GM19455 (cell line): Measurements from ENCODE around the gene PSD2.

Source experiments
- ATAC-seq: cut with Tn5 transposase; IDR thresholded peaks from one replicate; pipeline ENCODE4 v1.9.1; 2021; ENCODE audit not compliant: unreplicated experiment

The PSD2 gene

GRCh38 chr5:139810341-139811273 lies 15.0 kb downstream of the PSD2 start:
- ATAC-seq, result no peak

- no peak for ATAC-seq
Observed at GRCh38 chr5:139811274-139811607, 15.6 kb downstream of the PSD2 start.

- no peak for ATAC-seq
Observed at GRCh38 chr5:139812323-139812722, 16.7 kb downstream of the PSD2 start.

- ATAC-seq, result no peak
Observed at GRCh38 chr5:139812836-139813805, 17.5 kb downstream of the PSD2 start.

- no peak for ATAC-seq
Observed at GRCh38 chr5:139814191-139814601, 18.6 kb downstream of the PSD2 start.

GRCh38 chr5:139814704-139815280 lies 19.2 kb downstream of the PSD2 start:
- no peak for ATAC-seq

GRCh38 chr5:139816566-139816965 lies 21.0 kb downstream of the PSD2 start:
- ATAC-seq, result no peak

- no peak for ATAC-seq
Observed at GRCh38 chr5:139817362-139817761, 21.8 kb downstream of the PSD2 start.

- no peak for ATAC-seq
Observed at GRCh38 chr5:139817970-139818369, 22.4 kb downstream of the PSD2 start.

- no peak for ATAC-seq
Observed at GRCh38 chr5:139820130-139820529, 24.5 kb downstream of the PSD2 start.

- ATAC-seq, result no peak
Observed at GRCh38 chr5:139820606-139821005, 25.0 kb downstream of the PSD2 start.

GRCh38 chr5:139821806-139822552 lies 26.4 kb downstream of the PSD2 start:
- ATAC-seq, result no peak

- ATAC-seq, result no peak
Observed at GRCh38 chr5:139822553-139823425, 27.2 kb downstream of the PSD2 start.

- no peak for ATAC-seq
Observed at GRCh38 chr5:139823757-139824355, 28.2 kb downstream of the PSD2 start.

- no peak for ATAC-seq
Observed at GRCh38 chr5:139825690-139826089, 30.1 kb downstream of the PSD2 start.

GRCh38 chr5:139828207-139828895 lies 32.7 kb downstream of the PSD2 start:
- ATAC-seq, result no peak

- ATAC-seq, result no peak
Observed at GRCh38 chr5:139829471-139829870, 33.9 kb downstream of the PSD2 start.

- no peak for ATAC-seq
Observed at GRCh38 chr5:139831624-139832023, 36.0 kb downstream of the PSD2 start.

- no peak for ATAC-seq
Observed at GRCh38 chr5:139833525-139833924, 37.9 kb downstream of the PSD2 start.
